Sciatic nerve (tissue), 2 donors: ENCODE measurements around the gene TTC23L. TPM values are rescaled to one million over a fixed set of nuclear protein-coding genes. Genes with fewer than 3 reads are reported as not detected.

Source experiments
- ATAC-seq: fragments of 200-7000 bp; cut with Tn5 transposase; one replicate; pipeline ENCODE4 v1.9.1; 2020; ENCODE audit warnings: mild to moderate bottlenecking, moderate library complexity
- DNase-seq: peaks from one replicate; pipeline ENCODE4 v3.0.0-alpha.2; 2020; ENCODE audit warnings: low spot score
- intact Hi-C: fragments of 100-400 bp; cut with DNase I; formaldehyde crosslinking; loops from one replicate; pipeline ENCODE4 v1.14.2; 2022
- total RNA-seq: library from RNA; stranded (reverse); fragmentation: NEBNext Ultra II Directional; extraction: Animal tissue kit (Norgen Biotek cat#: 25700); gene quantifications from one replicate; pipeline ENCODE4 v1.2.1, GENCODE V29; 2021
- donor health status: DM: no; HTN: no; CAD: no.
- donor health status: DM: no; HTN: no; CAD: no.

Gene TTC23L, protein sequence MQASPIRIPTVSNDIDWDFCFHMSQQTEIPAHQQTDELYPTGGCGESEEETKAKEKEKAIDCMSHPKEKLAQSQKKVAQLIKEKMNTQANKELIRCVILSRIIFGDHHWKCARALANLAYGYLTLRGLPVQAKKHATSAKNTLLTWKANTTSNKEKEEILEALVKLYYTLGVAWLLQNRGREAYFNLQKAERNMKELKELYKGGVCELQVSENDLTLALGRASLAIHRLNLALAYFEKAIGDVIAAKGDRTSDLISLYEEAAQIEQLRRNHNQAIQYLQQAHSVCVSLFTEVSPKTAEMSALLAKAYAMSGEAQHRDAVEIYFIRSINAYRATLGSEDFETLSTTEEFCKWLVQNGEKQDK
- 5.9 TPM for total RNA-seq

DNA sequence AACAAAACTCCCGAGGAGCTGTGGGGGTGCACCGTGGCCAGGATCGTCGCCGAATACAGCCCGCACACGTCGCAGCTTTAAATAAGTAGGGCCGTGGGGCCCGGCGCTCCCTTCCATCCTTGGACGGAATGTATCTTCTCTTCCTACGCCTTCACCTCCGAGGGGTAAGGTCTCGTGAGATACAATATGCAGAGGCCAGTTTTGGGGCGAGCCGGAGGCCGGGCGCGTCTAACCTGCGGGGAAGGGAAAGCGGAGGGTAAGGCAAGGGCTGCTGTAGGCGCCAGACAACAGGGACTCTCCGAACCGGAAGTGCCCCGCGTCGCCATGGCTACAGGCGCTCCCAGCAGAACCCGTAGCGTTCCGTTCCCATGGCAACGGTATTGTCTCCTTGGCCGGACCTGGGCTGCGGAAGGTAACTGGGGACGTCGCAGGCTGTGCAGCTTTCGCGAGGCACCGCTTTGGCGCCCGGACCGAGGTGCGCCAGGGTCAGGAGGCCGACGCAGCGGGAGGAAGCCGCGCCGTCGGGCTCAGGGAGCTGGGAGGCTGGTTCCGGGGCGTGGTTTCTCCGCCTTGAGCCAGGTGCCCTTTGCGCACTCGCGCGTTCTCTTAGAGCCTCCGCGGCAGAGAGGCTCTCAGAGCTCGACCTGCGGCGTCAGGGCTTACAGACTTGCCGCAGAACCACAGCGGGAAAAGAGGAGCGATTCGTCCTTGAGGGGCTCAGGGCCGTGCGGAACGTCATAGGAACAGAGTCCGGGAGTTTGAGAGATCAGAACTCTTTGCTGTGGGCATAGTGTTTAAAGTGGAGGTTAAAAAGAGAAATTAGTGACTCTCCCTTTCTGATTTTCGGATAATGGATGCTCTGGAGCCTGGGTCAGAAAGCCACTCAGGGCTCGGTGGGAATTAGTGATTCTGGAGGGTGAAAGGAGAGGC lies at the start of gene TTC23L:
TSS of gene TTC23L (plus strand) at position 380 of the 930 bp plus-strand sequence. CDS start 1,508 bp downstream, outside the sequence.
- intact Hi-C loops, result no loop called here

DNA sequence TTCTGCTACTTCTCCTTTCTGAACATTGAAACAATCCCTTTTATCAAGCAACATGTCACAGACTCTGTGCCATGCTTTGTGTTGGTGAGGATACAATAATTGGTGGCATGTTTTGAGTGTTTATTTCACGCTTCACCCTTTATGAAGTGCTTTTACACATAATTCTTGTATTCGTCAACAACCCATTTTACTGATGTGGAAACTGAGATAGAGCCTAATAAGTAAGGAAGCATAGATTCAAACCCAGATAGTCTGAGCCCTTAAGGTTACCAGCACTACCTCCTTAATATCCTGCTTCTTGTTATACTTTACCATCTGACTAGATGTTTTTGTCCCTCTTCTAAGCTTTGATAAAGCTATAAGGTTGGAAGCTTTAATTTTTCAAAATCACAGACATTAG lies 49.3 kb upstream of the TTC23L start:
- intact Hi-C loops, result no loop called here

More for the DNA sequence above, at the start of gene TTC23L:
- DNase-seq (peak; percentile 93), ATAC-seq (peak; percentile 95)

DNA sequence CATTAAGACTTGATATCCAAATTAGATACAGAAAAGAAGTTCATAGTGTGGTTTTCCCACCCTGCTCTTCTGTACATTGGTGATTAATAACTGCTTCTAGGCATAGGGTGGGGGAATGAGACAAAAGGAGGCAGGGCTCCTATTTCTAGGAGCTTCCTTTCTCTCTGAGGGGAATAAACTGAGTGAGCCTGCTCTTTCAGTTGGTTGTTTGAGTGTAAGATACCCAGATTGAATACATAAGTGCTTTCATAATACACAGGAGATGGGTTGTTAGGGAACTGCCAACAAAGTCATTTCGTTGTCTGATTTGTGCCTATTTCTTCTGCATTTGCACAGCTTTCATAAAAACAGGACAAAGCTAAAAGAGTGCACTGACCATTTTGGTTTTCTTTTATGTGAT lies 48.9 kb upstream of the TTC23L start:
- ATAC-seq, result peak; percentile 53
- intact Hi-C loops, result no loop called here
- no peak for DNase-seq

More for the DNA sequence above, 49.3 kb upstream of the TTC23L start:
- DNase-seq, result no peak
- no peak for ATAC-seq

DNA sequence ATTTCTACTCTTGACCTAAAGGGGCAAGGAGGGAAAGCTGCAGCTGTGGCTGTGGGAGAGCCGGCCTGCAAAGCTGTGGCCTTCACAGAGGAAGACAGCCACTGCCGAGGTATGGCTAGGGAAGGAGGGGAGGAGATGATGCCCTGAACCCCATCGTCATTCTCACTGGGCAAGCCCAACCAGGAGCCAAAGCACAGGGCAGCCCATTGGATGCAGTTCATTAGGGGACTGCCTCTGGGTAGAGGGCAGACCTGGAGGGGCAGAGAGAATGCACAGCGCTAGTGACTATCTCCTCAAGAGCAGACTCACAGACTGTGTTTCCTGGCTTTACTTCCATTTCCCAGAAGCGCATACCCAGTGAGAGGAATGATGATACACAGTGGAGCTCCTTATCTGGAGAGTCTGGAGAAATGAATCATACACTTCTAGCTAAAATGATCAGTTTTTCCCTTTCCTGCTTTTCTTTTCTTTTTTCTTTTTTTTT lies 47.2 kb upstream of the TTC23L start:
- ATAC-seq (peak; percentile 27), DNase-seq (no peak)
- intact Hi-C loops, result no loop called here

DNA sequence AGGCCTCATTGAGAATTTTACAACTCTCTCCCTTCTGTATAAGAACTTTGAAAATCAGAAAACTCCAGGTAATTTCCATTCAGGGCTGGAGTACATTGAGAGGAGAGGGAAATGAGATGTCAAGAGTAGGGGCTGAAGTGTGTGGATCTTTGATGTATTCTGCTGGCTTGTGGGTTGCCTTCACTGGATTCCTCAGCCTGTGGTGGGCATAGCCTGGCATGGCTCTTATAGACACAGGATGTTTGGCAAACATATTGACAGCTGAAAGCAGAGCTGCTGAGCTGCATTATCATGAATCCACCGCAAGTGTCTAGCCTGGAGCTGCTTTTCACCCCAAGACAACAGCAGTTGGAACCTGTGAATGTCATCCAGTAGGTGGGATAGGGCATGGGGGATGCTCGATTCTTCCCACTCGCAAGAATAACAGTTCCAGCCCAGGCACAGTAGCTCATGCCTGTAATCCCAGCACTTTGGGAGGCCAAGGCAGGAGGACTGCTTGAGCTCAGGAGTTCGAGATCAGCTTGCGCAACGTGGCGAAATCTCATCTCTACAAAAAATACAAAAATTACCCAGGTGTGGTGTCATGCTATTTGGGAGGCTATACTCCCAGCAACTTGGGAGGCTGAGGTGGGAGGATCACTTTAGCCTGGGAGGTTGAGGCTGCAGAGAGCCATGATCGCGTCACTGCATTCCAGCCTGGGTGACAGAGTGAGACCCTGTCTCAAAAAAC lies 36.0 kb upstream of the TTC23L start:
- intact Hi-C loops, result no loop called here
- DNase-seq (no peak), ATAC-seq (no peak)

DNA sequence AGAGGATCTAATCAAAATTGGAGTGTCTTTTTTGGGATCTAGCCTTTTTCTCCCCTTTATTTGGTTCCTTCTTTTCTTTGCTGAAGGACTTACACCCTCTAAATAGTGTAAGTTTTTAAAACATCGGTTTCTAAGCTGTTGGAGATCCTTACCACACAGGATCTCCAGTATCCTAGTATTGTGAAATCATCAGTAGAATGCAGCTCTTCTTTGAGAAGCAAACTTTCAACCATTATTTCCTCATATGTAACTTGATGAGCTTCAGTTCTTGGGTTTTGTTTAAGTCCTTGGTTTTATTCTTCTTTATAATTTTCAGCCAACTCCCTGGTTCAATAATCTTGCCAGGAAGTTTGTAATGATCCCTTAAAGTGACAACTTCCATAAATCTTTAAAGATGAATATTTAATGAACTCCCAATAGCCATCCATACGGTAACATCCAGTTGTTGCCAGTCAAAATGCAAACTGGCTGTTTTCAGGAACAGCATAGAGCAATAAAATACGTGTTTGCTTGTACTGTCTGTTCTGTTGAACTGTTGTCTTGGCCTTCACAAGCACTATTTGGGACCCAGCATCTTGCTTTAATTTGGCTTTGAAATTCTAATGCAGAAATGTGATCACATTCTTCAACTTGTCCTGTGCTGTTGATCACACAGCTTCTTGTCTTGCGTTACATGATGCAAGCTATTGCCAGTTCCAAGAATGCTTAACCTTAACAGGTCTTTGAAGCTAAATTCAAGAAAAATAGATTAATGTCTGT lies 34.8 kb upstream of the TTC23L start:
- intact Hi-C loops, result no loop called here
- no peak for DNase-seq
- ATAC-seq, result peak; percentile 78

DNA sequence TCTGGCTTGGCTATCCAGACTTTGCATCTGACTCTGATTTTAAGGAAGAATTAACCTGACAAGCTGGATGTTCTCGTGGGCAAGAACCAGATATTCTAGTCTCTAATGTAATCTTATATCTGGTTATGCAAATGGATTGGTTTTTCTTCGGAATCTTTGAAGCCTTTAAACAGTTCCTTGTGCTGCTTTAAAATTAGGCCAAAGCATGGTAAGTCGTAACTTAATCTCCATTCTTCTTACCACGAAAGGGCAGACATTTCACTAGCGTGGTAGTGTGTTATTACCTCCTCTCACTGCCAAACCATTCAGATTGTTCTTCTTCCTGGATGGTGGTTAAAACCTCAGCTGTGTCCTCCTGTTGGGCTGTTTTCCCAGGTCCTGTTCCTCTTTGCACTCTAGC lies 34.1 kb upstream of the TTC23L start:
- no peak for DNase-seq
- no peak for ATAC-seq
- intact Hi-C loops, result no loop called here

DNA sequence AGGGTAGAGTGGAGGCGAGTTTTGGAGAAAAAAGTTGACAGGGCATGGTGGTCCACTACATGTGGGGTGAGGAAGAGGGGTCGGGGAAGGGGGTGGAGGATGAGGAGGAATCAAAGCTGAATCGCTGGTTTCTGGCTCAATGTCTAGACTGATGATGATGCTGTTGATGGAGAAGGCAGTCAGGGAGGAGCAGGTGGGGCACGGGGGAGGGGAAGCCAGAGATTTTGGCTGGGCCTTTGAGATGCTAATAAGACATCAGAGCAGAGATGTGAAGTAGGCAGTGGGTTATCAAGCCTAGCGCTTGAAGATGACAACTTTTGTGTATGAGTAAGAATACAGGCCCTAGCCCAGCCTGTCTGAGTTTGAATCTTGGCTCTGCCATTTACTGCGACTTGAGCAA lies 32.4 kb upstream of the TTC23L start:
- ATAC-seq, result no peak
- intact Hi-C loops, result no loop called here
- no peak for DNase-seq

DNA sequence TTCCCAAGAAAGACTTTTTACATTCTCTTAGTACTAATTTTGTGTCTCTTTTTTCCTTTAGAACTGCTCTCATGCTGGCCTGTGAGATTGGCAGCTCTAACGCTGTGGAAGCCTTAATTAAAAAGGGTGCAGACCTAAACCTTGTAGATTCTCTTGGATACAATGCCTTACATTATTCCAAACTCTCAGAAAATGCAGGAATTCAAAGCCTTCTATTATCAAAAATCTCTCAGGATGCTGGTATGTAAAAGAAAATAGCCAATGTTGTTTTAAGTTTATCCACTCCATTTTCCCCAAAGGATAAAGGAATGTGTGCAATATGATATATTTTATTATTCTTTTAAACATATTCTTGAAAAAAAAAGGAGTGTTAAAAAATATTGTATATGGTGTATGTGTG lies 27.3 kb upstream of the TTC23L start:
- intact Hi-C loops, result no loop called here
- DNase-seq (no peak), ATAC-seq (no peak)

DNA sequence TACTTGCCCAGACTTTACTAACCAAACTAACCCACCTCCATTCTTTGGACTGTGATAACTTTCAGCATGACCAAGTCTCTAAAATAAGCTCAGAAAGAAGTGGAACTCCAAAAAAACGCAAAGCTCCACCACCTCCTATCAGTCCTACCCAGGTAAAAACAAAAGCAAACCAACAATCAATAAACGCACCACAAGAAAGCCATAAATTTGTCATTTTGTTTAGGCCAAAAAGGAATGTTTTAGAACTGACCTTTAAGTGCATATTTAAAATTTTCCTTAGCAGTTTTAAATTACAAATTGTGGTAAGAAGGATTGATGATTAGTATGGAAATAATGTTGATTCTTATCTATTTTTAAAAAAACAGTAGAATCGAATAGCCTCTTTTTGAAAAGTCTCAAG lies 25.5 kb upstream of the TTC23L start:
- intact Hi-C loops, result no loop called here
- DNase-seq, result no peak
- ATAC-seq, result no peak

DNA sequence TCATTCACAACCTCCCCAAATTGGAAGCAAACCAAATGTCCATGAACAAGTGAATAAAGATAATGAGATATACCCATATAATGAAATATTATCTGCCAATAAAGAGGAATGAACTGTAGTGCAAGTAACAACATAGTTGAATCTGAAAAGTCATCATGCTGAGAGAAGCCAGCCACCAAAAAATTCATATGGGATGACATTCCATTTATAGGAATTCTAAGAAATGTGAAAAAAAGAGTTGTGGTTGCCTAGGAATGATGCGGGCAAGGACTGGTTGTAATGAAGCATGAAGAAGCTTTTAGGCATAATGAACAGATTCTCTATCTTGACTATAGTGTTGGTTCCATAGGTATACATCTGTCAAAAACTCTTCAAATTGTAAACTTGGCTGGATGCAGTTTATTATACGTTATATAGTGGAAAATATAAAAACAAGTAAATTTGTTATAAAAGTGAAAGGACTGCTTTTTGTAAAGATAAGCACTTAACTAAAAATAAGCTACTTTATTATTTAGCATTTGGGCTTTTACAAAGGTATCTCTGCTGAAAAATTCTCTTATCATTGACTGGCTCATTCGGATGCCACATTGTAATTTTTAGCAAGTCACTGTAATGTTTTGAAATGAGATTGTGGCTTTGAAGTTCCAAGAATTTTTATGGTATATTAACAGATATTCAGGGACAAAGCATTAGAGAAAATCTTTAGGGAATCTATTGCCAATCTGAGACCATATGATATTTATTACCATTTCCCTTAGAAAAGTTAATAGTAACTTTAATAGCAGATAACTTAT lies 21.2 kb upstream of the TTC23L start:
- DNase-seq, result no peak
- intact Hi-C loops, result no loop called here
- ATAC-seq, result no peak

DNA sequence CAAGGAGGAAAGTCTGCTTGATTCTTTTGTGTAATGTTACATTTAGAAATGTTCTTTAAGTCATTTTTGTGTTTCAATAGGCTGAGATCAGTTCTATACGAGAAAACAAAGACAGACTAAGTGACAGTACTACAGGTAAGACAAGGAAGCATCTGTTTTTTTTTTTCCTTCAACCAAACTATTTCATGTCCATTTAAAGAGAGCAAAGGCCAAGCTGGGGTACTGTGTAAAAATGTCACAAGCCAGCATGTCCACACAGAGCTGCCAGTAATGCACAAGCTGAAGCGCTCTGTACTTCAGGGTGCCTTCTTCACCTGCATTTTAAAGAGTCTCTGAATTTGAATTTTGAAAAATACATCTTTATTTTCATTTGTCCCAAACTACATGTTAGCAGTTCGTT lies 20.2 kb upstream of the TTC23L start:
- intact Hi-C loops, result no loop called here
- ATAC-seq (no peak), DNase-seq (no peak)

DNA sequence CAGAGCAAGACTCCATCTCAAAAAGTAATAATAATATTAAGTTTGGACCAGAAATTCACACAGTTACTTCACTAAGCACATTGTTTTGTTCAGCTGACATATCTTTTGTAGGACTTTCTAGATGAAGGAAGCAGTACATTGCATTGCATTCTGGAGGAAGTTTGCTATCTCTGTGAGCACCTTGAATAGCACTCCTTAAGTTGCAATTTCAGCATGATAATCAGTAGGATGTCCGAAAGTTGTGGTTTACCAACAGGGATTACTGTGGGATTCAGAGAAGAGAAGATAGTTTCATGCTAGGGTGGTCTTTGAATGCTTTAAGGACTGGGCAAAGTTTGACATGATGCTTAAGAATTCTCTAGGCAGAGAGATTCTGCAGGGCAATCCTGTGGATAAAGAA lies 18.4 kb upstream of the TTC23L start:
- no peak for DNase-seq
- intact Hi-C loops, result no loop called here
- ATAC-seq, result no peak

DNA sequence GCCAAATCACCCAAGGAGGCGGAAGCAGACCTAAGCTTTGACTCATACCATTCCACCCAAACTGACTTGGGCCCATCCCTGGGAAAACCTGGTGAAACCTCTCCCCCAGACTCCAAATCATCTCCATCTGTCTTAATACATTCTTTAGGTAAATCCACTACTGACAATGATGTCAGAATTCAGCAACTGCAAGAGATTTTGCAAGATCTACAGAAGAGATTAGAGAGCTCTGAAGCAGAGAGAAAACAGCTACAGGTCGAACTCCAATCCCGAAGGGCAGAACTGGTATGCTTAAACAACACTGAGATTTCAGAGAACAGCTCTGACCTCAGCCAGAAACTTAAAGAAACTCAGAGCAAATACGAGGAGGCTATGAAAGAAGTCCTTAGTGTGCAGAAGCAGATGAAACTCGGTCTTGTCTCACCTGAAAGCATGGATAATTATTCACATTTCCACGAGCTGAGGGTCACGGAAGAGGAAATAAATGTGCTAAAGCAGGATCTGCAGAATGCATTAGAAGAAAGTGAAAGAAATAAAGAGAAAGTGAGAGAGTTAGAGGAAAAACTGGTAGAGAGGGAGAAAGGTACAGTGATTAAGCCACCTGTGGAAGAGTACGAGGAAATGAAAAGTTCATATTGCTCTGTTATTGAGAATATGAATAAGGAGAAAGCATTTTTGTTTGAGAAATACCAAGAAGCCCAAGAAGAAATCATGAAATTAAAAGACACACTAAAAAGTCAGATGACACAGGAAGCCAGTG lies 15.8 kb upstream of the TTC23L start:
- ATAC-seq, result no peak
- intact Hi-C loops, result no loop called here
- no peak for DNase-seq

DNA sequence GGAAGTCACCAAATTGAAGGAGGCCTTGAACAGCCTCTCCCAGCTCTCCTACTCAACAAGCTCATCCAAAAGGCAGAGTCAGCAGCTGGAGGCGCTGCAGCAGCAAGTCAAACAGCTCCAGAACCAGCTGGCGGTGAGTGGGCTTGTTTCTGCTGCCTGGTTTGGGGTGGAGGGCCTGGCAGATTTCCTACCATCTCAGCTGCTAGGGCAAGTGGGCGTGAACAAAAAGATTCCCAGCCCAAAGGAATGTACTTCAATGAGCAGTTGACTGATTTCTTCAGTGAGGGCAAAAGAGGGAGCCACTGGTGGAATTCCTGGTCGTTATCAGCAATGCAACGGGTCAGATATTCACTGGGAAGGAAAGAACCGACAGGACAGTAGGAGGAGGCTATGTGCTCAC lies 12.6 kb upstream of the TTC23L start:
- intact Hi-C loops, result no loop called here
- ATAC-seq (peak; percentile 35), DNase-seq (no peak)

DNA sequence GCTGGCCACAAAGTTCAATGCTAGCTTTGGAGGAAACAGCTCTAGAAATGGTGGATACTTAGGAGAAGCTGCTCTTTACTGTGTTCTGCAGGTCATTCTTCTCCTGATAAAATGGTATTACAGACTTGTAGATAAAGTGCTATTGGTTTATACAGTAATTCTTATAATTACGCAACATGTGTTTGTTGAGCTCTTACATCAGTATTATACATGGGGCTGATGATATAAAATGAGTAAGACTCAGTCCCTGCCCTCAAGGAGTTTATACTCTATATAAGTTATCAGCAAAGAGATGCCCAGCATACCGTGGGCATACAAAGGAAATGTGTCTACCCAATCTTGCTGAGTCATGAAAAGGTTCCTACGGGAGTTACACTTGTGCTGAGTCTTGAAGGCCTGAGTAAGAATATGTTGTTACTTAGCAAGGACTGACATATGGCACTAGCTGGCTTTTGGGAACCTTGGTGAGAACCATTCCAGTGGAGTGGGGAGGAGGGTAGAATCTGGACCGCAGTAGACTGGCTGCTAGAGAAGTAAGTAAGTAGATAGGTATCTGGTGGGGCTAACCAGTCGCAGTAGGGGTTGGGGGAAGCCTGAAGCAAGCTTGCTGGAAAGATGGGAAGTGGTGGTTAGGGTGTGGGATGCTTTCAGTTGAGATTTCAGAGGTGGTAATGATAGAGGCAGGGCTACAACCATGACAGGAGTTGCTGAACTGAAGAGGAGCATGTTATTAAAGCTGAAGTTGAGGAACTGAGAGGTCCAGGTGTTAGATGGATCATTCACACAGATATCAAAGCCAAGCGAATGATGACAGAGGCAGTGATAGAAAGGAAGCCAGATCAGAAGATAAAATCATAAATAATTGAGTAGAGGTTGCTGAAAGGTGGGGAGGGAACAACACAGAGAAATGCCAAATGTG lies 11.1 kb upstream of the TTC23L start:
- ATAC-seq (no peak), DNase-seq (no peak)
- intact Hi-C loops, result no loop called here
